Measurements from ENCODE around the gene DISC1. TPM values are rescaled to one million over a fixed set of nuclear protein-coding genes. Genes with fewer than 3 reads are reported as not detected.

DISC1 gene
- total RNA-seq, 1 experiment from 2014 or later: 0.36 TPM

DNA sequence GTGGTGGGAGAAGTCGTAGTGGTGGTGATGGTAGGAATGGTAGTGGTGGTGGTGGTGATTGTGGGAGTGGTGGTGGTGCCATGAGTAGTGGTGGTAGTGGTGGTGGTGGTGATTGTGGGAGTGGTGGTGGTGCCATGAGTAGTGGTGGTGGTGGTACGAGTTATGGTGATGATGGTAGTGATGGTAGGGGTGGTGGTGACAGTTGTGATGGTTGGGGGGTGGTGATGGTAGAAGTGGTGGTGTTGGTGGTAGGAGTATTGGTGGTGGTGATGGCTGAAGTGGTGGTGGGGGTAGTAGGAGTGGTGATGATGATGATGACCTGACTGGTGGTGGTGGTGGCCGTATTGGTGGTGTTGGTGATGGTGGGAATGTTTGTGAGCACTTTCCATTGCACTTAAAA, 107.1 kb downstream of the DISC1 start:
- no peak for TF ChIP-seq SIN3A (IDR thresholded peaks at IDR 0.05; ENCODE audit: borderline replicate concordance, insufficient read depth, low read depth, low read length)
- no peak for TF ChIP-seq TCF7L2 (IDR thresholded peaks at IDR 0.05; ENCODE audit: low read depth, low read length)
- TF ChIP-seq POLR2AphosphoS5 (IDR thresholded peaks at IDR 0.05; ENCODE audit: low read depth, low read length): no peak
- TF ChIP-seq, protein P1, sequence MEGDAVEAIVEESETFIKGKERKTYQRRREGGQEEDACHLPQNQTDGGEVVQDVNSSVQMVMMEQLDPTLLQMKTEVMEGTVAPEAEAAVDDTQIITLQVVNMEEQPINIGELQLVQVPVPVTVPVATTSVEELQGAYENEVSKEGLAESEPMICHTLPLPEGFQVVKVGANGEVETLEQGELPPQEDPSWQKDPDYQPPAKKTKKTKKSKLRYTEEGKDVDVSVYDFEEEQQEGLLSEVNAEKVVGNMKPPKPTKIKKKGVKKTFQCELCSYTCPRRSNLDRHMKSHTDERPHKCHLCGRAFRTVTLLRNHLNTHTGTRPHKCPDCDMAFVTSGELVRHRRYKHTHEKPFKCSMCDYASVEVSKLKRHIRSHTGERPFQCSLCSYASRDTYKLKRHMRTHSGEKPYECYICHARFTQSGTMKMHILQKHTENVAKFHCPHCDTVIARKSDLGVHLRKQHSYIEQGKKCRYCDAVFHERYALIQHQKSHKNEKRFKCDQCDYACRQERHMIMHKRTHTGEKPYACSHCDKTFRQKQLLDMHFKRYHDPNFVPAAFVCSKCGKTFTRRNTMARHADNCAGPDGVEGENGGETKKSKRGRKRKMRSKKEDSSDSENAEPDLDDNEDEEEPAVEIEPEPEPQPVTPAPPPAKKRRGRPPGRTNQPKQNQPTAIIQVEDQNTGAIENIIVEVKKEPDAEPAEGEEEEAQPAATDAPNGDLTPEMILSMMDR (IDR thresholded peaks at IDR 0.05): no peak
- TF ChIP-seq, protein P2, sequence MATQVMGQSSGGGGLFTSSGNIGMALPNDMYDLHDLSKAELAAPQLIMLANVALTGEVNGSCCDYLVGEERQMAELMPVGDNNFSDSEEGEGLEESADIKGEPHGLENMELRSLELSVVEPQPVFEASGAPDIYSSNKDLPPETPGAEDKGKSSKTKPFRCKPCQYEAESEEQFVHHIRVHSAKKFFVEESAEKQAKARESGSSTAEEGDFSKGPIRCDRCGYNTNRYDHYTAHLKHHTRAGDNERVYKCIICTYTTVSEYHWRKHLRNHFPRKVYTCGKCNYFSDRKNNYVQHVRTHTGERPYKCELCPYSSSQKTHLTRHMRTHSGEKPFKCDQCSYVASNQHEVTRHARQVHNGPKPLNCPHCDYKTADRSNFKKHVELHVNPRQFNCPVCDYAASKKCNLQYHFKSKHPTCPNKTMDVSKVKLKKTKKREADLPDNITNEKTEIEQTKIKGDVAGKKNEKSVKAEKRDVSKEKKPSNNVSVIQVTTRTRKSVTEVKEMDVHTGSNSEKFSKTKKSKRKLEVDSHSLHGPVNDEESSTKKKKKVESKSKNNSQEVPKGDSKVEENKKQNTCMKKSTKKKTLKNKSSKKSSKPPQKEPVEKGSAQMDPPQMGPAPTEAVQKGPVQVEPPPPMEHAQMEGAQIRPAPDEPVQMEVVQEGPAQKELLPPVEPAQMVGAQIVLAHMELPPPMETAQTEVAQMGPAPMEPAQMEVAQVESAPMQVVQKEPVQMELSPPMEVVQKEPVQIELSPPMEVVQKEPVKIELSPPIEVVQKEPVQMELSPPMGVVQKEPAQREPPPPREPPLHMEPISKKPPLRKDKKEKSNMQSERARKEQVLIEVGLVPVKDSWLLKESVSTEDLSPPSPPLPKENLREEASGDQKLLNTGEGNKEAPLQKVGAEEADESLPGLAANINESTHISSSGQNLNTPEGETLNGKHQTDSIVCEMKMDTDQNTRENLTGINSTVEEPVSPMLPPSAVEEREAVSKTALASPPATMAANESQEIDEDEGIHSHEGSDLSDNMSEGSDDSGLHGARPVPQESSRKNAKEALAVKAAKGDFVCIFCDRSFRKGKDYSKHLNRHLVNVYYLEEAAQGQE (IDR thresholded peaks at IDR 0.05; ENCODE audit: insufficient read depth in 1 of 2, low read depth in 2 of 2, low read length in 1 of 2): no peak
- no TSS peak for BruUV-seq (replicated peaks)
- intact Hi-C loops (cut with micrococcal nuclease; ENCODE audit: unreplicated experiment): no loop called here

DNA sequence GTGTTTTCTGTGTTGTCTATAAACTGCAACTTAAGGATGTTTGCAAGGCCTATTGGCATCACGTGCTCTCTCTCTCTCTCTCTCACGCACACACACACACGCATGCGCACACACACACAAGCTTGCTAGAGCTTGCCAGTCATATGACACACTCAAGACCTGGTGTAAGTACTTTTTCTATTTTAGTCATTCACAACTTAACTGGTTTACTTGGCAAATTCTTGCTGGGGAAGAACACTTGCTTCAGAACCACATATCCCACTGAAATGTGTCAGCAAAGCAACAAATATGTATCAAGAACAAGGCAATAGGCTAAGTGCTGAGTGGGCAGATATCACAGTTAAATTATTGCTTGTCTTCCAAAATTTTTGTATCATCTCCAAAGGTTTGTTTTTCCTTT, 107.8 kb downstream of the DISC1 start:
- BruUV-seq (replicated peaks): no TSS peak
- TF ChIP-seq, protein P2 (IDR thresholded peaks at IDR 0.05; ENCODE audit: insufficient read depth in 1 of 2, low read depth in 2 of 2, low read length in 1 of 2): no peak
- no peak for TF ChIP-seq POLR2AphosphoS5 (IDR thresholded peaks at IDR 0.05; ENCODE audit: low read depth, low read length)
- TF ChIP-seq SIN3A (IDR thresholded peaks at IDR 0.05; ENCODE audit: borderline replicate concordance, insufficient read depth, low read depth, low read length): no peak
- no peak for TF ChIP-seq TCF7L2 (IDR thresholded peaks at IDR 0.05; ENCODE audit: low read depth, low read length)
- TF ChIP-seq, protein P1 (IDR thresholded peaks at IDR 0.05): no peak
- peaks cover 2% of the 10 kb centered on the region; the same call in 1 of the 2 replicates for H3K27me3 ChIP-seq (ENCODE audit: control insufficient read depth, insufficient read depth, low read length)
- H3K4me1 ChIP-seq (ENCODE audit: control insufficient read depth, insufficient read depth, low read length): no peaks in the 10 kb centered on the region
- H3K27ac ChIP-seq (ENCODE audit: low read length): no peak overlapping the region
- H3K36me3 ChIP-seq (ENCODE audit: control insufficient read depth, insufficient read depth, low read length): no peaks in the 10 kb centered on the region
- intact Hi-C loops (cut with micrococcal nuclease; ENCODE audit: unreplicated experiment) (no loop called here), in situ Hi-C loops (cut with HindIII; ENCODE audit: low pct_unique_long_range_greater_than_20kb, low sequenced_read_pairs) (no loop called here)
- POLR2A ChIA-PET: no interaction called here
- no peak for DNase-seq (ENCODE audit: low read depth, low spot score)
- no peak for ATAC-seq
- CTCF ChIA-PET: interaction anchor here (0.6 kb wide), 1 partner anchor 1691 kb away, joined by 3 read pairs; no protein-coding TSS in a partner anchor
- H3K4me3 ChIP-seq (ENCODE audit: low read depth in 2 of 2, low read length in 2 of 2): no peak overlapping the region
- H3K9me3 ChIP-seq (ENCODE audit: control insufficient read depth, insufficient read depth, low read depth, low read length): no peaks in the 10 kb centered on the region

More for the DNA sequence above, 107.1 kb downstream of the DISC1 start:
- no peaks in the 10 kb centered on the region for H3K4me1 ChIP-seq (ENCODE audit: control insufficient read depth, insufficient read depth, low read length)
- H3K27ac ChIP-seq (ENCODE audit: low read length): no peak overlapping the region
- no peak overlapping the region for H3K4me3 ChIP-seq (ENCODE audit: low read depth in 2 of 2, low read length in 2 of 2)
- H3K27me3 ChIP-seq (ENCODE audit: control insufficient read depth, insufficient read depth, low read length): peaks cover 2% of the 10 kb centered on the region; the same call in 1 of the 2 replicates
- ATAC-seq: no peak
- ChIA-PET CTCF (interaction anchor here (0.6 kb wide), 1 partner anchor 1690 kb away, joined by 3 read pairs; no protein-coding TSS in a partner anchor), POLR2A (no interaction called here)
- H3K36me3 ChIP-seq (ENCODE audit: control insufficient read depth, insufficient read depth, low read length): no peaks in the 10 kb centered on the region
- in situ Hi-C loops (cut with HindIII; ENCODE audit: low pct_unique_long_range_greater_than_20kb, low sequenced_read_pairs): no loop called here
- H3K9me3 ChIP-seq (ENCODE audit: control insufficient read depth, insufficient read depth, low read depth, low read length): no peaks in the 10 kb centered on the region
- no peak for DNase-seq (ENCODE audit: low read depth, low spot score)
